Fibroblast of skin of right quadriceps (primary cell): Measurements from ENCODE around the gene FASN.
"Not testable (repeated sequence)": the region's sequence is repeated elsewhere in the genome, so short reads cannot be mapped to it uniquely, and the experiment has no call there.

ENCODE experiments used
- DNase-seq: peaks from one replicate; pipeline ENCODE4 v3.0.0-alpha.2; 2013

FASN gene

DNA sequence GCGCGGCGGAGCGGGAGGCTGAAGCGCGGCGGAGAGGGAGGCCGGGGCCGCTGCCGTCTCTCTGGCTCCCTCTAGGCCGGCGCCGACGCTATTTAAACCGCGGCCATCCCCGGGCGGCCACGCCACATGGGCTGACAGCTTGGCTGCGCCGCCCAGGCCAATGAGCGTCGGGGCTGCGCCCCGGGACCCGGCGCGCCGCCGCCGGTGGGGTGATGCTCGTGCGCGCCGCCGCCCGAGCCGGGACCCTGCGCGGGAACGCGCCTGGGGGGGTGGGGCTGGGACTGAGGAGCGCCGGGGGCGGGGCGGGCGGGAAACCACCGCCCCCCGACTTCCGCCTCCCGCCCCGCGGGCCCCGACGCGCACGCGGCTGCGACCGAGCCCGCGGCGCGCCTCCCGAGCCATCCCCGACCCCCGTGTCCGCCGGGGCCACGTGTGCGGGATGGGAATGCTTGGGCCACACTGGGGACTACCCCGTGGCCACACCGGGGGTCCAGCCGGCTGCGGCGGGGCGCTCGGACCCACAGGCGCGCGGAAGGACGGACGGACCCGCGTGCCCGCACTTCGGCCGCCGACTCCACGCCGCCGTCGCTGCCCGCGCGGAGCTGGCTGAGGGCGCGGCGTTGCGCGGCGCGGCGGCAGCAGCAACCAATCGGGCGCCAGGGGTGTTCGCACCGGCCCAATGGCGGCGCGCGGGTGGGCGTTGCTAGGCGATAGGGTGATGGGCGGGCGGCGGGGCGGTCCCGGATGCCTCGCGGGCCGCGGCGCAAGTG lies at the start of gene FASN:
TSS of gene FASN (minus strand) at position 68 of the 770 bp plus-strand sequence. CDS start 1,791 bp downstream, outside the sequence.
- DNase-seq = peak; percentile 97

DNA sequence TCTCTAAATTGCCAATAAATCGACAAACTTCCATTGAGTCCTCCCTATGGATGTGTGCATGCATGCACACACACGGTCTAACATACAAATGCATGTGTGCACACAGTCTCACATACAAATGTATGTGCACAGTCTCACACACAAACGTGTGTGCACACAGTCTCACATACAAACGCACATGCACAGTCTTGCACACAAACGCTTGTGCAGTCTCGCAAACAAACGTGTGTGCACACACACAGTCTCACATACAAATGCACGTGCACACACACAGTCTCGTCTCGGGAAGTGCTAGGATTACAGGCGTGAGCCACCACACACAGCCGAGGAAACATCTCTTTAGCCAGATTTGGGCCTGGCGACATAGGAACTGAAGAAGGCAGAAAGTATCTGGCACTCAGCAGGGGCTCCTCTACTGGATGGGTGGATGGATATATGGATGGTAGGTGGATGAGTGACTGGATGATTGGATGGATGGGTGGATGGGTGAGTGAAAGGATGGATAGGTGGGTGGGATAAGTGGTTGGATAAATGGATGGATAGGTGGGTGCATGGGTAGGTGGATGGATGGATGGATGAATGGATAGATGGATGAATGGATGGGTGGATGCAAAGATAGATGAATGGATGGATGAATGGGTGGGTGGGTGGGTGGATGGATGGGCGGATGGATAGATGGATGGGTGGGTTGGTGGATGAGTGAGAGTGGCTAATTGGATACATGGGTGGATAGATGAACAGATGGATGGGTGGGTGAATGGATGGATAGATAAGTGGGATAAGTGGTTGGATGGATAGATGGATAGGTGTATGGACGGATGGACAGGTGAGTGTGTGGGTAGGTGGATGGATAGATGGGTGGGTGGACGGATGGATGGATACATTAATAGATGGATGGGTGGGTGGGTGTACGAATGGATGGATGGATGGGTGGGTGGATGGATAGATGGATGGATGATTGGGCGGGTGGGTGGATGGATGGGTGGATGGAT lies 48.9 kb upstream of the FASN start:
- DNase-seq = no peak

DNA sequence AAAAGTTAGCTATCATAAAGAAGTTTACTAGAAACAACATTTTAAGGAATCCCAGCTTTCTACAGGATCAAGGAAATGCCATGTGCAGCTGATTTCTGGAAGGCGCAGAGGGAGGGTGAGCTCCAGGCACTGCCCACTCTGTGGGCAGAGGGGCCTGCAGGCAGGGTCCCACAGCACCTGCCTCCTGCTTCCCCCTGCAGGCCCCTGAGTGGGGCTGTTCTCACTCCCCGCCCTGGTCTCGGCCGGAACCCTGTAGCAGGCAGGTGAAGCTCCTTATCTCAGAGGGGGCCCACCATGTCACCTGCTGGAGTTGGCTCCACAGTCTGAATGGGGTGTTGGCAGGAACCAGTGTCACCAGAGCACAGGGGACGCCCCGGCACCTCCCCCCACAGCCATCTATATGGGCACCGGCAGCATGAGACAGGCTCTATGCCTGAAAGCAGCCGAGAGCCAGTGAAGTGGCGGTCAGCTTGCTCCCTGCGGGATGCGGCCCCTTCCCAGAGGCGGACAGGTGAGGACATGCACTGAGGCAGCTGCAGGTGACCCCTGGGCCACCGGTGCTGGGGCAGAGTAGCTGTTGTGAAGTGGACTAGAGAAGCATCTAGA lies 47.6 kb upstream of the FASN start:
- DNase-seq = no peak

DNA sequence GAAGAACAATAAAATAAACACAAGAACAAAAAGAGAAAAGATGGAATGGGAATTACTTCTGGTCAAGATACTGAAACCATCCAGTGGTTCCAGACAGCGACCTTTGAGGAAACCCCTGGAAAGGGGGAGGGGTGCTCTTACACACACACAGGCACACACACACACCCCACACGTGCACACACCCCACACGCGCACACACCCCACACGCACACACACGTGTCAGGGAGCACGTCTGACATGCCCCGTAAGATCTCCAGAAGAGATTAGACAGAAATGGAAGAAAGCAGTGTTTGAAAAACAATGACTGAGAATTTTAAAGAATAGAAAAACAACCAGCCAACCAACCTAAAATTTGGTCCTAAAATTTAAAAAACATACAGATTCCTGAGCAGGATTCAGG lies 45.3 kb upstream of the FASN start:
- DNase-seq = no peak

DNA sequence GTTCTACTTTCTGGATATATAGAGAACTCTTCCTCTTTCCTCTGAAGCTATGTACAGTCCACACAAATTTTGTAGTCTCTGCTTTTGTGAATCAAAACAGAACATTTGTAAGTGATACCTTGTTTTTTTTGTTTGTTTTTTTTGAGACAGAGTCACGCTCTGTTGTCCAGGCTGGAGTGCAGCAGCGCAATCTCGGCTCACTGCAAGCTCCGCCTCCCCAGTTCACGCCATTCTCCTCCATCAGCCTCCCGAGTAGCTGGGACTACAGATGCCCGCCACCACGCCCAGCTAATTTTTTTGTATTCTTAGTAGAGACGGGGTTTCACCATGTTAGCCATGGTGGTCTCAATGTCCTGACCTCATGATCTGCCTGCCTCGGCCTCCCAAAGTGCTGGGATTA lies 41.9 kb upstream of the FASN start:
- not testable (repeated sequence) for DNase-seq

DNA sequence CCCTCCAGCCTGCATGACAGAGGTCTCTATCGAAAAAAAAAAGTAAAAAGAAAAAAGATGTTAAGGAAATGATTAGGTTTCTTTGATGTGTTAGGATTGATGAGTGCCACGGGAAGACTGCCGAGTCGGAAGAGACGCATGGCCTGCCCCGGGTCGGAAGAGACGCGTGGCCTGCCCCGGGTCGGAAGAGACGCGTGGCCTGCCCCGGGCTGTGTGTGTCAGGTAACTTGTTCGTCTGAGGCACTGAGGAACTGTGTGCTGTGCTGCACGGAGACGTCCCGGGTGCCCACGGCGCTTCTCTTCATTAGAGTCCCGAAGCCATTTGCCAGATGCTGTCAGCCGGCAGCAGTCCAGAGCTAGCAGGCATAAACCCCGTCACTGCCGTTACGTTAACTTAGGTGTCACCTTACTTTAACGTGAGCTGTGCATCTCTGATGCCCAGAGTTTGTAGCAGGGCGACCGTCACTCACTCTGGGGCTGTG lies 40.5 kb upstream of the FASN start:
- no peak for DNase-seq

DNA sequence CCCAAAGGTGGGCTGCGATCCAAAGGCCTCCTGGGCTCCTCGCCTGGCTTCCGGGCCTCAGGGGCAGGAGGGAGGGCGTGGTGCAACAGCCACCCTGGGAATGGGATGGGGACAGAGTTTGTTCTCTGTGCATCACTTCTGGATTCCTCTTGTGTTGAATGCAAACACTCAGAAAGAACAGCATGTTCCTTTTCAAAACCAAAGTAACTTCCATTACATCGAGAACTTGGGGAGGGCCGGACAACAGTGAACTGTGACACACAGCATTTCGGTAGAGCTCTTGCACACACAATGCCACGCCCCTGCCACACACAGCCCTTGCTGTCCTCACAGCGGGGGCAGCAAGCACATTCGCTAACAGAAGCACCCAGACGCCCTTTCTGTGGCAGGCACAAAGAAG lies 36.1 kb upstream of the FASN start:
- DNase-seq = no peak

DNA sequence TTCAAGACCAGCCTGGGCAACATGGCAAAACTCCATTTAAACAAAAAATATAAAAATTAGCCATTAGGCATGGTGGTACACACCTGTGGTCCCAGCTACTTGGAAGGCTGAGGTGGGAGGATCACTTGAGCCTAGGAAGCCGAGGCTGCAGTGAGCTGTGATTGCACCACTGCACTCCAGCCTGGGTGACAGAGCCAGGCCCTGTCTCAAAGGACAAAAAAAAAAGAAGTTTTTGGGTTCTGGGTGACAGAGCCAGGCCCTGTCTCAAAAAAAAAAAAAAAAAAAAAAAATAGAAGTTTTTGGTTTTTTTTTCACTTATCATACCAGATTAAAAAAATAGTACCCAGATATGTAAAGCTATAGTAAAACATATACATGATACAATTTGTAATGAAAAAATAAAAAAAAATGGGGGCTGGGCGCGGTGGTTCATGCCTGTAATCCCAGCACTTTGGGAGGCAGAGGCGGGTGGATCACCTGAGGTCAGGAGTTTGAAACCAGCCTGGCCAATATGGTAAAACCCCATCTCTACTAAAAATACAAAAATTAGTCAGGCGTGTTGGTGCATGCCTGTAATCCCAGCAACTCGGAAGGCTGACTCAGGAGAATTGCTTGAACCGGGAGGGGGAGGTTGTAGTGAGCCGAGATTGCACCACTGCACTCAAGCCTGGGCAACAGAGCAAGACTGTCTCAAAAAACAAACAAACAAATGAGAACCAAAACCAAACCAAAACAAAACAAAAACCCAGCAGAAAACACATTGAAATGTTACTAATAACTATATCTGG lies 35.3 kb upstream of the FASN start:
- DNase-seq = peak; percentile 61

DNA sequence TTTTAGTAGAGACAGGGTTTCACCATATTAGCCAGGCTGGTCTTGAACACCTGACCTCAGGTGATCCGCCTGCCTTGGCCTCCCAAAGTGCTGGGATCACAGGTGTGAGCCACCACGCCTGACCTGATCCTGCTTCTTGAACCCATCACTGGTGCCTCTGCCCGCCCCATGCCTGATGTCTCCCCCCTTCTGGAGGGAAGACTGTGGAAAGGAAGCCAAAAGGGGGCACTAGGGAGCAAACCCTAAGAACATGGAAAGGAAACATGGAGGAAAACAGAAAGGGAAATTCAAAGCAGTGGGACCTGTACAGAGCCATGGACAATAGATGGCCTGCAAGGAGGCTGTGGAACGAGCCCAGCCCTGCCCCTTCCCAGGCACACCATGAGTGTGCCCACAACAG lies 31.1 kb upstream of the FASN start:
- no peak for DNase-seq

DNA sequence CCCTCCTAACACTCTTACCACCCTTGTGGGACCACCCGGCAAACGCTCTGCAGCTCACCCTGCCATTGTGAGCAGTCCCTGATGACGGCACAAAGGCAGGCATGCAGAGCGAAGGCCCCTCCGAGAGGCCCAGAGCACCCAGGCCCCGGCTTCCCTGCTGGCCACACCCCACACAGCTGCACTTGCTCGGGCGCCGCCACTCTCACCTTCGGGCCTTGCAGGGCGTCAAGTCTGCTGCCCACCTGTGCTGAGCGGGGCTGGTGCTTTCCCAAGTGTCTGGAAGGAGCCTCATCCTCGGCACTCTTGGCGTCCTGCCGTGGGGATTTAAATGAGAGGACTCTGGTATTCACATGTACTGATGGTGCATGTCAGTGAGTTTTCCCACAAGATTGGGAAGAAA lies 30.3 kb upstream of the FASN start:
- no peak for DNase-seq

DNA sequence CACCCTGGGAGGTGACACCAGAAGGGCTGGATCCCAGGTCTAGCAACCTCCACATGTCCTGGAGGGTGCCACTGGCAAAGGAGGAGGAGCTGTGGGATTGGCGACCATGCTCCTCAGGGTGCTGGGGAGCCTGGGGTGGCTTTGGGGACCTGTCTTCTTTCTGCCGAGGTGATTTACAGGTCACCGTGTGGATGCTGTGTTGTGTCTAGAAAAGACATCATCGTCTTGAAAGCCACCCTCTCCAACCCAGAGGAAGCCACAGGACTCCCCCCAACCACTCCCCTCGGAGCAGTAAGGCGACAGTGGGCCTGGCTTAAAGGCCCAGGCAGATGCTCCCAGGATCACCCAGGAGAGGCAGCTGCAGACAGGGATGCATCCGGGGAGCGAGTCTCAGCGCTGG lies 29.7 kb upstream of the FASN start:
- no peak for DNase-seq

DNA sequence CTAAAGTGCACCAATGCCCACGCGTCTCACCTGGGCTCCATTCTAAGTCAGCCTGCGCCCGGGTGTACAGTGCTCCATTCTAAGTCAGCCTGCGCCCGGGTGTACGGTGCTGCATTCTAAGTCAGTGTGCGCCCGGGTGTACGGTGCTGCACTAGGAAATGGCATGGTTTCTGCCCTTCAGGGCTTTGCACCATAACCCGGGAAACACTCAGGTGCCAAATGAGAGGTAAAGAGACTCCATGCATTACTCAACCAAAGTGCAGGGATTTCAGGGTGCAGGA lies 29.2 kb upstream of the FASN start:
- no peak for DNase-seq

DNA sequence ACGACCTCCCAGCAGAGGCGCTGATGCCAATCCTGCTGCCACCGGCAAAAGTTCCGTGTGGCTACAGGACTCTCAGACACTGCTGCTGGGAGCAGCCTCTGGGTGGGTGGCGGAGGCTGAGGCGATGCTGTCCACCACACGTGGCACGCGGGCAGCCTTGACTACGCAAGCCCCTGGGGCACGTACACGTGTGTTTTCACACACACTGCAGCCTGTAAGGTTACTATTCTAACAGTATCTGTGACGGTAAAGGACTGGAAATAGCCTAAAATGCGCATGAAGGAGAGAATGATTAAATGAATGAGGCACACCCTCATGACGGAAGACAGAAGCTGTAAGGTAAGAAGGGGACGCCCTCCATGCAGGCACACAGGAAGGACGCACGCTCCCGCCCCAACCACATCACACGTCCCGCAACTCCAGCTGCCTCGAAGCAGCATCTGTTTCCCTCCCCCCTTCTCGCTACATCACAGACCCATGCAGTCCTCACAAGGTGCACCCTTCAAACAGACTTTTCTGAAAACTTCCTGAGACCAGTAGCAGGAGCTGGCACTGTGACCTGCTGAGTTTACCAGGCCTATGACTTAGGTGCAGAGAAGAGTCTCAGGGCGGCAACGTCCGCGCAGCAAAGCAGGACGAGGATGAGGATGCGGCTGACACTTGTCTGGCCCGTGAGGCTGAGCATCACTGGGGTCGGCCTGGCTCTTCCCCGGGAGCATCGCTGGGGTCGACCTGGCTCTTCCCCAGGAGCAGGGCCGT lies 28.7 kb upstream of the FASN start:
- no peak for DNase-seq

DNA sequence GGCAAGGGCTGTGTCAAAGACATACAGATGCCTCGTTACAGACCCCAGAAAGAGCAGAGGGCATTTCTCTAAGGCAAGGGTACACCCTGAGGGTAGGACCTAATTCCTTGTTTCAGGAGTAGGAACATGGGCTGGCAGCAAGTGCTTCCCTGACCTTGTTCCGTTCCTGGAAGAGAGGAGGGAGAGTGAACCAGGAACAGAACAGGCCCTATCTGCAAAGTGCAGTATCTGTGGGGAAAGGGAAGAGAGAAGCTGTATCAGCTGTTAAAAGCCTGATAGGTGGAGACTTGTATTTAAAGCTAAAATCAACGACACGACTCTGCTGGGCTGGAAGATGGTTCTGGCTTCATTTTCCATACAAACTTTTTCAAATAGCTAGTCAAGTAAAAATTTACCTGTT lies 26.1 kb upstream of the FASN start:
- DNase-seq = no peak

DNA sequence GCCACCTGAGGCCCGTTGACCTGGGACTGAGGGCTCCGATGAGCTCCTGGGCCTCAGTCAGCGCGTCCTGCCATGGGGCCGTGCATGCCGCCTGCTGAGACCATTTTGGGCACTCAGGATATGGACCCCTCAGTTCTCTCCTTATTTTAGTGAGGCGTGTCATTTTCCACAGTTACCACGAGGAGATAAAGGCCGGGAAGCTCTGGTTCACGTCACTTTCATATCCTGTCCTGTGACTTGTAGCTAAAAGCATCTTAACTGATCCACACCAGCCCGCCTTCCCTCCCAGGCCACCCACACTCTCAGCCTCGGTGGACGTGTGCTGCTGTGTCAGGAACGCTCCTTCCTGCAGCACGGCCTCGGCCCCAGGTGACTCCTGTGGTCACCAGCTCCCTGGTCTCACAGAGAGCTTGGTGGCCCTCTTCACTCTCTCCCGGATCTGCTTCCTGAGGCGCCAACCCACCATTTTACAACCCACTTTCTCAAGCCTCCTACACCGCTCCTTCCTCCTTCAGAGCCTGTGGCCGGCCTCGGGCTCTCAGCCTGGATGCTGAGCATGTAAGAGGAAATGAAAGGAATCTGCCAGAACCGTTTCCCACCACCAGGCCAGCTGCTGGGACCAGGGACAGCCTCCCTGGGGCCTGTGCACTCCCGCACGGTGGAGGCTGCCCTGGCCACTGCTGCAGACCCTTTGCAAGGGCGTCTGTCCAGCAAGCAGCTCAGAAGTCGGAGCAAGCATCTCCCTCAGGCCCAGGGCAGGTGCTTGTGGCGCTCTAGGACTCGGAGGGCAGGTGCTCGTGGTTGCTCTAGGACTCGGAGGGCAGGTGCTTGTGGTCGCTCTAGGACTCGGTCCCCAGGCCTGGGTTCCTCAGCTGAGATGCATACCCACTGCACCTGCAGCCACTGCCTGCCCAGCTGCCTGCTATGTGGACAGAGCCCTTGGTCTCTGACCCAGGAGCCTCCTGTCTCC lies 23.9 kb upstream of the FASN start:
- DNase-seq = no peak

DNA sequence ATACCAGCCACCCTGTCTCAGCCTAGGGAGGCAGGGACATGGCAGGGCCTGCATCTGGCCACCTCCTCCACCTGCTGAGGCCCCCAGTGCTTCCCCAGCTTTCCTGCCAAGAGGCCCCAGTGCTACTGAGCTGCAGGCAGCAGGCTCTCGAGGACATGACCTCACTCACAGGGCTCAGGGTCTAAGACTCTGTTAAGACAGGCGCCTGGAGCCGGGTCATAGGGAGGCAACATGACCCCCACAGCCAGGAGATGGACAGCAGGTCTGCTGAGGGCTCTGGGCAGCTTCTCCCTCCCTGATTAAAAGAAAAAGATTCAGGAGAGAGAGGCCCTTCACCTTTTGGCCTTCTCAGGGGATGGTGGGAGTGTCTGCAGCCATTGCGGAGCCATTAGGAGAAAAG lies 23.2 kb upstream of the FASN start:
- no peak for DNase-seq

DNA sequence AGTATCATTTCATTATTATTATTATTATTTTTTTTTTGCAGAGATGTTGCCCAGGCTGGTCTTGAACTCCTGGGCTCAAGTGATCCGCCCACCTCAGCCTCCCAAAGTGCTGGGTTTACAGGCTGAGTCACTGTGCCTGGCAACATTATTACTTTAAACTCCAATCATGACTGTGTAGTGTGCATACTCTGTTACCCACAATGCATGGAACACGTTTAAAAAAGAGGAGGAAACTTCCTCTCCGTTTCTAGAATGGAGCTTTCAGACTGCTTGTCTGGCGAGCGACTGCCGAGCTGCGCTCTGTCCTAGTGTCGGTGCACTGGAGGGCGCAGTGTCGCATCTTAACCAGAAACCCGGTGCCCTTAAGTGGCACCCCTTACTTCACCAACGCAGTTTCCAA lies 22.1 kb upstream of the FASN start:
- peak; percentile 67 for DNase-seq

DNA sequence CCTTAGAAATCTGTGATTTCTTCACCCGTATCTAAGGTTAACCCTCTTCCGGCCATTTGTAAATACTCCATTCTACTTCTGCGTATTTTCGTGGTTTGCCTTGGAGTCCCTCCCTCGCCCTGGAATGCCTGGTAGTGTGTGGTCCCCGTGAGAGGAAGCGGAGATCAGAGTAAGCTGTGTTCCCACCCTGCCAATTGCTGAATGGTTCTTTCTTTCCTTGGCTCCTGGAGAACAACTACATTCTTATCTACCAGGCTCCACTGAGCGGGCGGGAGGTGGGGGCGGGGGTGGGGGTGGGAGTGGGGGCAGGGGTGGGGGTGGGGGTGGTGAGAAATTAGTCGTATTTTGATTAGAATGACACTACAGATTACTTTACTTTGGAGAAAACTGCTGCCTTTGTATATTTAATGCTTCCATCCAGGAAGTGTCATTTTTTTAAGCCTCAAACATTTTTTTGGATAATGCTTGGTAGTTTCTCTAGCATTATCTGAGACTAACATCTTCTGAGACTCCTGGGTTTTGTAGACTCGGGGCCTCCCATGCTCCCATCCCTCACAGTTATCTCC lies 20.9 kb upstream of the FASN start:
- DNase-seq = no peak

DNA sequence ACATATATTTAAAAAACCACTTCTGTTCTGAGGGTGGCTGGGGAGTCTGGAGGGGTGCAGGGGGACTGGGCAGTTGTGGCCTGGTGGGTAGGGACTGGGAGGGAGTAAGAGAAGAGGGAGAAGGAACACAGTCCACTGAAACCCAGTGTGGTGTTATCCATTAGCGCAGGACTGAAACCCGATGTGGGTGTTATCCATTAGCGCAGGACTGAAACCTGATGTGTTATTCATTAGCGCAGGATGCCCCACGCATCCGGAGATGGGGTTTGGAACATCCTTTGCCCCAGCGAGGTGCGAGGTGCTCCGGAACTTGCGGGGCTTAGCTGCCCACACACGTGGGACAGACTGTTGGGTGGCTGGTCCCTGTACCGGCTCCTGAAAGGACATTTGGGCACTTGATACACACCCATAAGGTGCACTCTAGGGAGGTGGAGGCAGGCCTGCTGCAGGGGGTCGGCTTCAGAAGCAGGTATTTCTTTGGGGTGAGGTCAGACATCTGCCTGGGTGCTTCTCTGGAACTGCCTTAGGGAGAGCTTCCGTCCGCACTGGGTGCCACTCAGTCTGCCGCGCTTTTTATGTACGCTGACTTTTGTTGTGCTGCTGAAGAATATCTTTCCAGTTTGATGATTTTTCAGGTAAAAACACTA lies 20.3 kb upstream of the FASN start:
- DNase-seq = no peak
